IPS-NIHi7 (cell line): ENCODE results near the gene TBC1D13.
A peak's percentile ranks its signal among the peaks of the same experiment; 100 is the strongest.
"Not testable (repeated sequence)": the region's sequence is repeated elsewhere in the genome, so short reads cannot be mapped to it uniquely, and the experiment has no call there.

ENCODE experiments used
- DNase-seq: peaks from one replicate; pipeline ENCODE4 v3.0.0; 2012; ENCODE audit warnings: mixed read lengths; ENCODE audit errors: extremely low spot score

The TBC1D13 gene

DNA sequence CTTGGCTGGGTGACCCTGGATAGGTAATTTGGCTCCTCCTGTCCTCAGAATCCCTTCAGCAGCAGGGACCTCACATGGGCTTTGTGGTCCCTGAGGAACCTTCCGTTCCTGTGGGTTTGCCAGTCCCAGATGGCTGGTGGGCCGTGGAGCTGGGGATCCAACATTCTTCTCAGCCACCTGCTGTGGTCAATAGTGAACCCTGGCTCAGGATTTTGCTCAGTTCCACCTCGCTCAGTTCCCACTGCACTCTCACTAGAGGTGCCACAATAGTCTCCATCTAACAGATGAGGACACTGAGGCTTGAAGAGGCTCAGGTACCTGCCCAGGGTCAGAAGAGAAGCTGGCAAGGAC lies 59.6 kb downstream of the TBC1D13 start:
- DNase-seq = peak; percentile 8

DNA sequence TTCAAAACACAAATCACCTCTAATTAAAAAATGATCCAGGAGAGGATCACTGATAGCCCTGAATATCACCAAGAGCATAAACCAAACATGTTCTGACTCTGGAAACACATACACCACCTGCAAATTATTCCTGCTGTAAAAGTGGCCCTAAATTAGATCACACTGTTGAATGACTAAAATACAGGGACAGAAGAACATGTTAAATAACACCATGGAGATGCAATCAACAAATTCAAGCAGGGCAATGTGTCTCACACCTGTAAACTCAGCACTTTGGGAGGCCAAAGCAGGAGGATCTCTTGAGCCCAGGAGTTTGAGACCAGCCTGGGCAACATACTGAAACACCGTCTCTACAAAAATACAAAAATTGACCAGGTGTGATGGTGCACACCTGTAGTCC lies 60.8 kb downstream of the TBC1D13 start:
- no peak for DNase-seq

GRCh38 chr9:128851024-128851423 lies 64.0 kb downstream of the TBC1D13 start:
- not testable (repeated sequence) for DNase-seq

GRCh38 chr9:128851779-128852600 lies 64.9 kb downstream of the TBC1D13 start:
- not testable (repeated sequence) for DNase-seq

- DNase-seq = not testable (repeated sequence)
Measured at GRCh38 chr9:128852646-128853045, 65.6 kb downstream of the TBC1D13 start.

DNA sequence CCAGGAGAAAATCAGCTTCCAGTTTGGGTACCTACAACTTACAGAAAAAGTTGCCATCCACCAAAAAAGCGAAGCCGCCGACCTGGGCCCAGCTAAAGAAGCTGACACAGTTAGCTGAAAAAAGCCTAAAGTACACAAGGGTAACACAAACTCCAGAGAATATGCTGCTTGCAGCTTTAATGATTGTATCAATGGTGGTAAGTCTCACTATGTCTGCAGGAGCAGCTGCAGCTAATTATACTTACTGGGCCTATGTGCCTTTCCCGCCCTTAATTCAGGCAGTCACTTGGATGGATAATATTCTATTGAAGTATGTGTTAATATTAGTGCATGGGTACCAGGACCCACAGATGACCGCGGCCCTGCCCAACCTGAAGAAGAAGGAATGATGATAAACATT lies 67.4 kb downstream of the TBC1D13 start:
- DNase-seq = not testable (repeated sequence)

GRCh38 chr9:128858476-128858875 lies 71.4 kb downstream of the TBC1D13 start:
- DNase-seq = not testable (repeated sequence)
